ENCODE measurements around the gene FLT3. TPM values are rescaled to one million over a fixed set of nuclear protein-coding genes. Genes with fewer than 3 reads are reported as not detected.
"Not testable (repeated sequence)": the region's sequence is repeated elsewhere in the genome, so short reads cannot be mapped to it uniquely, and the experiment has no call there.

Gene FLT3
- total RNA-seq, 2 donors from 2014 or later: 0.09 to 0.12 TPM

DNA sequence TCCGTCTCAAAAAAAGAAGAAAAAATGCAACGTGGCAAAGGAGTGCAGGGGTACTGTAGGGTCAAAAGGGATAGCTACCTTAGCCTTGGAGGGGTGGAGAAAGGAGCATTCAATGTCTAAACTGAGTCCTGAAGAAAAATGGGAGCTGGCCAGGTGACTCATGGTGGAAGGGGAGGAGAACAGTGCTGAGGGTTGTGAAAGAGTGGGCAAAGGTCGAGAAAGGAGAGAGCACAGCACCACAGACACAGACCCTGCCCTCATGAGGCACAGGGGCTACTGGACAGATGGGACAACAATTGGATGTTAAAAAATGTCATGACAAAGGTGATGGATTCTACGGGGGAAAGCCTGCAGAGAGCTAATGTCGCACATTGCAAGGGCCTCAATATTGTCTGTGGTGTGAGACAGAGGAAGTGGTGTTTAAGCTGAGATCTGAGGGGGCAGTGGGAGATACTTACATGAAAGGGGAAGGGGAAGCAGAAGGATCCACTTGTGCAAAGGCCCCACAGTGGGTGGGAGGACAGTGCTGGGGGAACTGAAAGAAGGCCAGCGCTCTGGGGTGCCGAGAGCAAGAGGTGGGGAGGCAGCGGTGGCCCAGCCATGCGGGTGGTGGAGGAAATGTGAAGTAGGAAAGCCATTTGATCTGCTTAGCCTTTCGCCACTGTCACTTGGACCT lies 69.0 kb downstream of the FLT3 start:
- Mint-ChIP-seq H3K4me3 (no peak overlapping the region), H3K4me1 (ENCODE audit: low read depth) (peaks cover 12% of the 10 kb centered on the region), H3K9me3 (no peaks in the 10 kb centered on the region), H3K27me3 (ENCODE audit: low read depth) (peaks cover 16% of the 10 kb centered on the region), H3K36me3 (ENCODE audit: insufficient read depth in 2 of 2) (no peaks in the 10 kb centered on the region), H3K27ac (no peak overlapping the region)
- no peak for ATAC-seq (replicated peaks in 1 of 2)
- no peak for DNase-seq

DNA sequence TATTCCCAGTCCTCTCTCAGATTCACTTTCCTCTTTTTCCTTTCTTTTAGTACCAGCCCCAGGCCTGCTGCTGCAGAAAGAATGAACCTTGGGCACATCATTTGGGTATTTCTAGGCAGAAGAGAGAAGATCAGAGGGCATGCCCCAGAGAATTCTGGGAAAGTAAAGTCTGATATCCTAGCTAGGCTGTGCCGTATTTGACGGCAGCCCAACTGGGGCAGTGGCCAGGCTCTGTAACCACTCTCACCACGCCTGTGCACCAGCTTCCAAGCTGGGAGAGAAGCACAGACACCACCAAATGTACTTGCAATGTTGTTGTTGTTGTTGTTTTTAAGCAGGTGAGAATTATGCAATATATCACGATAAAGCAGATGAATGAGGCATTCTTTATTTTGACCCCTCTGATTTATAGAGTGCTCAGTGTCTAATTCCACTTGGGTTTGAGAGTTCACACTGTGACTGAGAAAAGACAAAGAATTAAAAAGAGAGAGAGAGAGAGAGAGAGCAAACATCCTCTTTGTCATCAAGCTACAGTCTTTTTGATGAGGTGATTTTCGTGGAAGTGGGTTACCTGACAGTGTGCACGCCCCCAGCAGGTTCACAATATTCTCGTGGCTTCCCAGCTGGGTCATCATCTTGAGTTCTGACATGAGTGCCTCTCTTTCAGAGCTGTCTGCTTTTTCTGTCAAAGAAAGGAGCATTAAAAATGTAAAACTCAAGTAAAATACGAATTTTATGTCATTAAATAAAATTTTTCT lies 72.6 kb downstream of the FLT3 start:
- H3K27ac Mint-ChIP-seq: no peak overlapping the region
- H3K9me3 Mint-ChIP-seq: no peaks in the 10 kb centered on the region
- ATAC-seq (replicated peaks in 1 of 2) (peak in 1 of 2 donors; percentile 23), DNase-seq (no peak)
- H3K4me1 Mint-ChIP-seq (ENCODE audit: low read depth): peaks cover 12% of the 10 kb centered on the region
- no peaks in the 10 kb centered on the region for H3K36me3 Mint-ChIP-seq (ENCODE audit: insufficient read depth in 2 of 2)
- peaks cover 16% of the 10 kb centered on the region for H3K27me3 Mint-ChIP-seq (ENCODE audit: low read depth)
- no peak overlapping the region for H3K4me3 Mint-ChIP-seq

DNA sequence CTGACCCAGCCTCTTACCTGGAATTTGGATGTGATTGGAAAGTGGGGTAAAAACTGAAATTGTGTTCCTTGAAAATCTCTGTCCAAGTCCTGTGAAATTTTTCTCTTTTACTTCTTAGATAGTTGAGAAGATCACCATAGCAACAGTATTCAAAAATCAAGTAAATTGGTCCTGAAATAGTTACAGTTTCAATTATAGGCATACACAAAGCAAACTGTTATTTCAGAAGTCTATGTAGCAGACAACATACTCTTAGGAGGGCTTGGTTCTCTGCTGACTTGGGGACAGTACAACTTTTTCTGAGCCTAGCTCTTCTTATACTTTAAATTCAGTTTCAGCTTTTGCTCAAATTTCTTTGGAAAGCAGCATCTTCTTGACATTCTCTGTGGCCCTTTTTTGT lies 73.3 kb downstream of the FLT3 start:
- DNase-seq: no peak
- no peaks in the 10 kb centered on the region for H3K9me3 Mint-ChIP-seq
- H3K27me3 Mint-ChIP-seq (ENCODE audit: low read depth): peaks cover 13% of the 10 kb centered on the region
- ATAC-seq (replicated peaks in 1 of 2): no peak
- H3K36me3 Mint-ChIP-seq (ENCODE audit: insufficient read depth in 2 of 2): no peaks in the 10 kb centered on the region
- H3K4me1 Mint-ChIP-seq (ENCODE audit: low read depth): peaks cover 12% of the 10 kb centered on the region
- no peak overlapping the region for H3K4me3 Mint-ChIP-seq
- no peak overlapping the region for H3K27ac Mint-ChIP-seq

DNA sequence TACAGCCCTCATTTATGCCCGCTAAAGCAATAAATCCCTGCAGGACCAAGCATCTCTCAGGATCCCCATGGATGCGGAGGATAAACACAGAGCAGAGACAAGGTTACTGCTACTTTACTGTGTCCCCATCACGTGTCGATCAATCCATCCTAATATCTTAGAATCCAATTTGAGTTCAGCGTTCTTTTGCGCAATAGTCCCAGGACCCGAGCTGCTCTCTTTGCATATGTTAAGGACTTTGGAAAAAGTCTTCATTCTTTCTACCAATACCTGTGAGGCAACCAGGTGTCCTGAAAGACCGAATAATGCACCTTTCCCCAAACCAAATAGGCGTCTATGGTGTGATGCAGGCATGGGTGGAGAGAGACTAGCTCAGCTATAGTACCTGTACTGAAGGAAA lies 73.9 kb downstream of the FLT3 start:
- Mint-ChIP-seq H3K4me1 (ENCODE audit: low read depth) (peaks cover 11% of the 10 kb centered on the region), H3K27me3 (ENCODE audit: low read depth) (peaks cover 7% of the 10 kb centered on the region), H3K4me3 (no peak overlapping the region), H3K27ac (no peak overlapping the region), H3K9me3 (no peaks in the 10 kb centered on the region), H3K36me3 (ENCODE audit: insufficient read depth in 2 of 2) (no peaks in the 10 kb centered on the region)
- DNase-seq (no peak), ATAC-seq (replicated peaks in 1 of 2) (no peak)

DNA sequence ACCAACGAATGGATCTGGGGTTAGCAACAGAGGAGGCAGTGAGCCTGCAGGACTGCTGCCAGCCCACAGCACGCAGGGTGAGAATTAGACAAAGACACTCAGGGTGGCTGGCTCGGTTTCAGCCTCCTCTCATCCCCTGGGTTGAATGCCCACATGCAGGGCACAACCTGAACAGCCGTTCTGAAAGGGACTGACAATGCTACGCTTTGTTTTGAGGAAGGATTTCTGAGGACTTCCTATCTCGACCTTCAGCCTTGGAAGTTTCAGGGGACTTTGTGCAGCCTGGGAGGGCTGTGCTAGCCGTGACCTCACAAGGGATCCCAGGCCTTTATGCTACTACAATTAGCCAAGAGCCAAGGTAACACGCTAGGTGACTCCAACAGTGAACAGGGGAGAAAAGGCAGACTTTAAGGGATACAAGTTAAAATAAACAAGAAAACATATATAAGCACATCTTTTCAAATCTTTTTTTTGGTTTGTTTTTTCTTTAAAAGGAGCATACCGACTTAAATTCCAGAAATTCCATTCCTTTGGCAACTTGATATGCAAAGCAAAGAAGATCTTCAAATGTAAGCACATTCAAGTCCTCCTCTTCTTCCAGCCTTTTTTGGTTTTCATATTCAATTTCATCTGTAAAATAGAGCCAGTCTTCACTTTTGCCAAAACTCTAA lies 77.4 kb downstream of the FLT3 start:
- H3K27me3 Mint-ChIP-seq (ENCODE audit: low read depth): no peaks in the 10 kb centered on the region
- DNase-seq: no peak
- no peaks in the 10 kb centered on the region for H3K36me3 Mint-ChIP-seq (ENCODE audit: insufficient read depth in 2 of 2)
- H3K4me1 Mint-ChIP-seq (ENCODE audit: low read depth): peaks cover 5% of the 10 kb centered on the region
- no peak overlapping the region for H3K27ac Mint-ChIP-seq
- no peak for ATAC-seq (replicated peaks in 1 of 2)
- no peak overlapping the region for H3K4me3 Mint-ChIP-seq
- no peaks in the 10 kb centered on the region for H3K9me3 Mint-ChIP-seq

DNA sequence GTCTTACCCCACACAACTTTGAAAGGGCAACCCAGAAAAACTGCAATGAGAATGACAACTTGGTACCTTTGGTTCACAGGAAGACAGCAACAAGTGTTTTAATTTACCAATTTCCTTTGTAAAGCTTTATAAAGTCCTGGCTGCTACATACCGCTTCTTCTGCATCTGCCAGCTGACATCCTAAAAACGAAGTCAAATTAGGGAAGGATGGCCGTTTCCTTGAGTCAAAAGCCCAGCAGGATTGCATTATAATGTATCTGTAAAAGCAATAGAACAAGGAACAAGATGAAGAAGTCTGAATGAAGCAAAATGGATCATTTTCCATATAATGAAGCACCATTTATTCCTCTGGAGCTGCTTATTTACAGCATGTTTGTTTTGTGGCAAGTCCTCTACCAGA lies 86.1 kb downstream of the FLT3 start:
- DNase-seq: no peak
- Mint-ChIP-seq H3K4me1 (ENCODE audit: low read depth) (no peaks in the 10 kb centered on the region), H3K27me3 (ENCODE audit: low read depth) (peaks cover 7% of the 10 kb centered on the region), H3K27ac (no peak overlapping the region), H3K36me3 (ENCODE audit: insufficient read depth in 2 of 2) (no peaks in the 10 kb centered on the region), H3K4me3 (no peak overlapping the region), H3K9me3 (no peaks in the 10 kb centered on the region)
- no peak for ATAC-seq (replicated peaks in 1 of 2)

DNA sequence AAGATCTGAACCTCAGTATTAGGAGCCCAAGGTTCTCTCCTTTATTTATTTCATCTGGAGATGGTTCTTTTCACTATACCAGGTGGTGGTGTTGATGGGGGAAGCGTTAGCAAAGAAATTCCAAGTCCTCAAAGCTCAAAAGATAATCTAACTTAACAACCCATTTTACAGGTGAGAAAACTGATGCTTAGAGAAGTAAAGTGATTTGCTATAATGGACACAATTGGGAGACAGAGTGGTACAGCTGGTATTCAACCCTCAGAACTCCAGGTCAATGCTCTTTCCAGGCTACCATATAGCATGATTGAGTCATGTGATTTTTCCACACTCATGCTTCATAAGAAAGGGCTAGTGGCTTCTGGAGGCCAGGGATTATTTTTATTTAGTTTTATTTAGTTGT lies 86.9 kb downstream of the FLT3 start:
- no peak overlapping the region for H3K4me3 Mint-ChIP-seq
- DNase-seq (no peak), ATAC-seq (replicated peaks in 1 of 2) (no peak)

DNA sequence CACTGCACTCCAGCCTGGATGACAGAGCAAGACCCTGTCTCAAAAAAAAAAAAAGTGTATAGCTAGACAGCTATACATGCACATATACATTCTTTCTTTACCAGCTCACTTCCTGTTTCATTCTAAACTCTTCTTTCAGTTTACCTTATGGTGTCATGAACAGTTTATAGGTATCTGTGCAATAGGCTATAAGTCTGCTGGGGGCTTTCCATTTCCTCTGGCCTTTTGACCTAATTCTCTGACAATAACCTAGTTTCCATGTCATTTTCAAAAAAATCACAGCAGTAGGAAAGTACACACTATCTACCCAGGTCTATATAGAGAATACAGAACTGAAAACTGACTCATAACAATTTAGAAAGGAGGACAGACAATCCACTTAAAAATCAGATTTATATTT lies 87.5 kb downstream of the FLT3 start:
- H3K27ac Mint-ChIP-seq: no peak overlapping the region
- no peaks in the 10 kb centered on the region for H3K36me3 Mint-ChIP-seq (ENCODE audit: insufficient read depth in 2 of 2)
- H3K4me1 Mint-ChIP-seq (ENCODE audit: low read depth): no peaks in the 10 kb centered on the region
- ATAC-seq (replicated peaks in 1 of 2) (peak in 1 of 2 donors; percentile 71), DNase-seq (no peak)
- H3K9me3 Mint-ChIP-seq: no peaks in the 10 kb centered on the region
- peaks cover 7% of the 10 kb centered on the region for H3K27me3 Mint-ChIP-seq (ENCODE audit: low read depth)
- peak overlapping the region in 1 of 2 donors; percentile 40 for H3K4me3 Mint-ChIP-seq

More for the DNA sequence above, 86.9 kb downstream of the FLT3 start:
- no peaks in the 10 kb centered on the region for H3K4me1 Mint-ChIP-seq (ENCODE audit: low read depth)
- H3K9me3 Mint-ChIP-seq: no peaks in the 10 kb centered on the region
- H3K27me3 Mint-ChIP-seq (ENCODE audit: low read depth): peaks cover 7% of the 10 kb centered on the region
- no peak overlapping the region for H3K27ac Mint-ChIP-seq
- no peaks in the 10 kb centered on the region for H3K36me3 Mint-ChIP-seq (ENCODE audit: insufficient read depth in 2 of 2)

DNA sequence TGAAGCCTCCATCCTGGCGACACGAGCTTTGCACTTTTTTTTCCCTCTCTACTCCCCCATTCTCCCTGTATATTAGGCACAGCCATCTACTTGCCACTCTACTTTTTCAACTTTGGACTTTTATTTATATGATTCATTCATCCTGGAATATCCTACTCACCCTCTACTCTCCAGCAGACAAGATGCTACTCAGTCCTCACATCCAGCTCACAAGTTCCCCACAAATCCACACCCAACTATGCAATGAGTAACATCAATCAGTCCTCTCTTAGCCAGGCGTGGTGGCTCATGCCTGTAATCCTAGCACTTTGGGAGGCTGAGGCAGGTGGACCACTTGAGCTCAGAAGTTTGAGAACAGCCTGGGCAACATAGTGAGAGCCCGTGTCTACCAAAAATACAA lies 88.0 kb downstream of the FLT3 start:
- Mint-ChIP-seq H3K27me3 (ENCODE audit: low read depth) (peaks cover 7% of the 10 kb centered on the region), H3K4me1 (ENCODE audit: low read depth) (no peaks in the 10 kb centered on the region), H3K4me3 (no peak overlapping the region), H3K9me3 (no peaks in the 10 kb centered on the region), H3K27ac (no peak overlapping the region), H3K36me3 (ENCODE audit: insufficient read depth in 2 of 2) (no peaks in the 10 kb centered on the region)
- DNase-seq (no peak), ATAC-seq (replicated peaks in 1 of 2) (no peak)

DNA sequence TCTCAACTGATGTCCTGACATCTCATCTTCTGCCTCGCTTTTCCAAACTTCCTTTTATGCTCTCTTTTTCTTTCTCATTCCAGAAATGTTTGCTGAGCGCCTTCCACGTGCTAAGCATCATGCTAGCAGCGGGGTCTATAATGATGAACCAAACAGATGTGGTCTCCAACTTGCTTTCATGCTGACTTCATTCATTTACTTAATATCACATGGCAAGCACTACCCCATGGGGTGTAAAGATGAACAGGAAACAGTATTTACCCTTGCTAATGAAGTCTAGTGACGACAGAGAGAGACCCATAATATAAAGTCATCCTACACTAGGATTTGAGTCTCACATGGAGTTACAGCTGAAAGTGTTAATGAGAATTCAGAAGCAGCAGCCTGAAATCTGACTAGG lies 90.3 kb downstream of the FLT3 start:
- H3K4me1 Mint-ChIP-seq (ENCODE audit: low read depth): no peaks in the 10 kb centered on the region
- no peaks in the 10 kb centered on the region for H3K36me3 Mint-ChIP-seq (ENCODE audit: insufficient read depth in 2 of 2)
- H3K9me3 Mint-ChIP-seq: no peaks in the 10 kb centered on the region
- no peak overlapping the region for H3K27ac Mint-ChIP-seq
- H3K27me3 Mint-ChIP-seq (ENCODE audit: low read depth): peaks cover 7% of the 10 kb centered on the region
- H3K4me3 Mint-ChIP-seq: no peak overlapping the region
- ATAC-seq (replicated peaks in 1 of 2) (no peak), DNase-seq (no peak)

DNA sequence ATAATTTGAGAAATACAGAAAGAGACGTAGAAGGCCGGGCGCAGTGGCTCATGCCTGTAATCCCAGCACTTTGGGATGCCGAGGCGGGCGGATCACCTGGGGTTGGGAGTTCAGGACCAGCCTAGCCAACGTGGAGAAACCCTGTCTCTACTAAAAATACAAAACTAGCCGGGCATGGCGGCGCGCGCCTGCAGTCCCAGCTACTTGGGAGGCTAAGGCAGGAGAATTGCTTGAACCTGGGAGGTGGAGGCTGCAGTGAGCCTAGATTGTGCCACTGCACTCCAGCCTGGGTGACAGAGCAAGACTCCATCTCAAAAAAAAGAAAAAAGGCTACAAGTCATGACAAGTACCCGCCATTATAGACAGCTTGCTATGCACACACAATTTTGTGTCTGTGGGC lies 95.4 kb downstream of the FLT3 start:
- H3K9me3 Mint-ChIP-seq; H3K27ac Mint-ChIP-seq; H3K4me1 Mint-ChIP-seq (ENCODE audit: low read depth); H3K27me3 Mint-ChIP-seq (ENCODE audit: low read depth); DNase-seq; ATAC-seq (replicated peaks in 1 of 2); H3K36me3 Mint-ChIP-seq (ENCODE audit: insufficient read depth in 2 of 2); H3K4me3 Mint-ChIP-seq: not testable (repeated sequence)

DNA sequence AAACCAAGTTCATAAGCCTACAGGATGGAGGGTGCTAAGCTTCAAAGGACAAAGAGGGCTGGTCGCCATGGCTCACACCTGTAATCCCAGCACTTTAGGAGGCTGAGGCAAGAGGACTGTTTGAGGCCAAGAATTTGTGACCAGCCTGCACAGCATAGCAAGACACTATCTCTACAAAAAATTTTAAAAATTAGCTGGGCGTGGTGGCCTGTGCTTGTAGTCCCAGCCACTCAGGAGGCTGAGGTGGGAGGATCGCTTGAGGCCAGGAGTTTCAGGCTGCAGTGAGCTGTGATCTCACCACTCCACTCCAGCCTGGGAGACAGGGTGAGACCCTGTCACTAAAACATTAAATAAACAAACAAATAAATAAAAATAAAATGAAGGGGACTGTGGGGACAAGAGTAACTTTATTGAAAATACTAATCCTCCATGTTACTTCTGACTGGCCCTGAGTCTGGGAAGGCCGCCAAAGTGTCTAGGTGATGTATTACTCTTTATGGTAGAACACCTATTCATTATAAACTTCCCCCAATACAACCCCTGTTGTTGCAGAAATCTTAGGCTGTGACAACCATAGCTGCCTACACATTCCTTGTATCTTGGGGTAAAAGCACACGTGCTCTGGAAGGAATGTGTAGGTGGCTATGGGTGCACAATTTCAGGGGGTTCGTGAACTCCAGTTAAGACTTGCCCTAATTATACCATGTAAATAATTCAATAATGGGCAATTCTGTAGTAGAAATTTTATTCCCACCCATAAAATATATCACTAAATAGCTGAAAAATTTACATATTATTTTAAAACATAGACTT lies 97.3 kb downstream of the FLT3 start:
- Mint-ChIP-seq H3K4me3 (no peak overlapping the region), H3K27ac (no peak overlapping the region), H3K4me1 (ENCODE audit: low read depth) (no peaks in the 10 kb centered on the region), H3K9me3 (no peaks in the 10 kb centered on the region), H3K27me3 (ENCODE audit: low read depth) (no peaks in the 10 kb centered on the region), H3K36me3 (ENCODE audit: insufficient read depth in 2 of 2) (no peaks in the 10 kb centered on the region)
- DNase-seq (no peak), ATAC-seq (replicated peaks in 1 of 2) (no peak)

Data from activated T-cell treated with anti-CD3 and anti-CD28 coated beads, Interleukin-2, amount 50 U/mL, for 72 hours (primary cell).